Dermis microvascular lymphatic vessel endothelial cell (primary cell): Measurements from ENCODE around the gene PDE6C. TPM values are rescaled to one million over a fixed set of nuclear protein-coding genes. Genes with fewer than 3 reads are reported as not detected.

ENCODE experiments used
- DNase-seq, 2 donors: peaks; one replicate each; pipeline versions ENCODE4 v3.0.0 to v3.0.0-alpha.2; 2010; ENCODE audit warnings: low read depth in 2 of 2
- total RNA-seq: library from RNA; depleted of rRNA; stranded (reverse); fragments of >200 nt; gene quantifications from 2 replicates; pipeline ENCODE4 v1.2.1, GENCODE V29; 2014

PDE6C gene
- total RNA-seq, 1 donor from 2014 or later = not detected

DNA sequence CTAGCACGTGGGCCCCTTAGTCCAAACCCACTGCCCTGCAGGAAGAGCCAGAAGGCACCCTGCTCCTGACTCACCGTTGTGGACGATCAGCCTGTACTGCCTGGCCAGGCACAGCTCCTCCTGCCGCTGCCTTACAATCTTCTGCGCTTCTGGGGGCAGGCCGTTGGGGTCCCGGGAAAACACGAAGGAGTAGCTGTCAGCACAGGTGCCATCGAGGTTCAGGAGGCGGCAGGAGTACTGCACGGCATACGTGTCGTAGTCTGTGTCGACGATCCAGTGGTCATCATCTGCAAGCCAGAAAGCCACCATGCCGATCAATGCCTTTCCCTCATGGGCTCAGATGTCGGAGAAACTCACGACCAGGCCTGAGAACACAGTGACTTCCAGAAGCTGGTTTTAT, 18.6 kb upstream of the PDE6C start:
- DNase-seq = no peak

- DNase-seq = no peak
These were observed 17.8 kb upstream of the PDE6C start for GRCh38 chr10:93594518-93594917.

DNA sequence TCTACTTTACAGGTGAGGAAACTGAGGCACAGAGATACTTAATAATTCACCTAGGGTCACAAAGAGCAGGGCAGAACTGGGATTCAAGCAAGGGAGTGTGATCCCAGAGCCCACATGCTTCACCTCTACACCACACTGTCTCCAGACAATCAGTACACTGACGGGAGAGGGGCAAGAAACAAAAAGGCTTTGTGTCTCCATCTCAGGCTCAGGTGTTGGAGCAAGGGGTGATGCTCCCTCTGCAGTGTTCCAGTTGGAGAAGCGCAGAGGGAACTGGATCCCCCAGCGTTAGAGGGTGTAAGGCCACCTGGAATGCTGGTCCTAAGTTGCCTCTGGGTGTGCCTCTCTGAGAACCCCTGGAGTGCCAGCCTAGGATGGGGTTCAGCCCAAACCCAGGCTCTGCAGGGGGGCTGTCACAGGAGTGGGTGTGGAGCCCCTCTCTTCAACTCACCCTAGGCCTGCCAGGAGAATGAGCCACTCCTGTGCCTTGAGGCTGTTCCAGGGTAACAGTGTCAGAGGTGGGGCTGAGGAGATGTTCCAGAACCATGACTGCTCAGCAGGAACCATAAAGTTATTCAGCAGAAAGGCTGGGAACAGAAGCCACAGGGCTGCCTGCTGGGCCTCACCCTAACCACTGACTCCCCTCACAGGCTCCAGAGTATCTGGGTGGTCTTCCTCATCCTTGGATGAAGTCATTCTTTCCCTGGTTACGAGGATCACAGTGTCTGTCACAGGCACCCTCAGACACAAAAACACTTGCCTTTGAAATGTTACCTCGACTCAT, 16.8 kb upstream of the PDE6C start:
- DNase-seq = no peak

- no peak for DNase-seq
These were observed 15.8 kb upstream of the PDE6C start for GRCh38 chr10:93596539-93596938.

DNA sequence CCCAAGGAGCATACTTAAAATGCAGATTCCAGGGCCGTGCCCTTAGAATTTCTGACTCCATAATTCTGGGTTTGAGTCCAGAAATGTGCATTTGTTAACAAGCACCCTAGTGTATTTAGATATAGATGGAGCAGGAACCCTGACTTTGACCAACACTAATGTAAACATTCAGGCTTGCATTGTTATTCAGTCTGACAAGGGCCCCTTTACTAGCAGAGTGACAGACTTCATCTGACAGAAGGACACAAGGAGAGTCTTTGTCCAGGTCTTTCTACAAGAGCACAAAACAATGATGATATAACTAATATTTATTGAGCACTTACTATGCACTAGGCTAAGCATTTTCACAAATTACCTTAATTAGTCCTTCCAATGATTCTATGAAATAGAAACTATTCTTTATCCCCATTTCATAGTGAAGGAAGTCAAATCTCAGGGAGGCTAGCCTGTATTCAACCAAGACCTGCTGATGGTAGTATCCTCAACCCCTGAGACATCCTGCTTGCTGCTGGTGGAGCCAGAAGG, 15.2 kb upstream of the PDE6C start:
- no peak for DNase-seq

GRCh38 chr10:93598157-93598556, 14.2 kb upstream of the PDE6C start:
- no peak for DNase-seq

DNA sequence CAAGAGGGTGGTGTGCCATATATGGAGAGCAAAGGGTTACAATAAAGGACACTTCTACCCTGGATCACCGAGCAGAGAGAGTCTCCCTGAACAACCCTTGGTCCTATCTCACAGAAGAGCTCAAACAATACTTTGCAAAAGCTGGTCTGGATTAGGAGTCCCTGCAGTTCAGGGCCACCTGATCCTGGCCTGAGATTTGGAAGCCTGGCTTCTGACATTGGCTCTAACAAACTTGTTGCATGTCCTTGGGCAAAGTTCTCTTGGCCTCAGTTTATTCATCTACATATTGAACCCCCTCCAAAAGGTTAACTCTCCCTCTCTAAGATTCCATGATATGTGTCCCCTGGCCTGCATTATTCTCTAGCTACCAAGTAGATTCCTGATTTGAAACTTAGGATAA, 13.0 kb upstream of the PDE6C start:
- DNase-seq = no peak

DNA sequence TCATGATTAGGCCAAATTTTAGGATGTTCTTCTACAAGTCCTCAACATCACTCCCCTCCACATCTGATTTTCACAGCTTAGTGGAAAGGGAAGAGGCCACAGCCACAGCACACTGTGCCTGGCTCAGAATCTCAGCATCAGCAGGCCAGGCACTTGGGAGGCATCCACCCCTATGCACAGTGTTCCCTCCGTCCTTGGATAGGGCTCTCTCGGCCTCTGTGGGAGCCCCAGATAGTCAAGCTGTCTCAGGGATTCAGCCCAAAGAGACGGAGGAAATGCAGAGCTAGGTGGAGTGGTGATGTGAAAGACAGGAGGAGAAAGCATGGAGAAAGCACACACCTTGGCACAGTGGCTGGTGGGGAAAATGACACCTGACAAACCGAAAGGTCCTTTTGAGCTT, 12.6 kb upstream of the PDE6C start:
- no peak for DNase-seq

GRCh38 chr10:93600446-93601145, 11.7 kb upstream of the PDE6C start:
- DNase-seq = peak in 1 of 2 donors; percentile 34

DNA sequence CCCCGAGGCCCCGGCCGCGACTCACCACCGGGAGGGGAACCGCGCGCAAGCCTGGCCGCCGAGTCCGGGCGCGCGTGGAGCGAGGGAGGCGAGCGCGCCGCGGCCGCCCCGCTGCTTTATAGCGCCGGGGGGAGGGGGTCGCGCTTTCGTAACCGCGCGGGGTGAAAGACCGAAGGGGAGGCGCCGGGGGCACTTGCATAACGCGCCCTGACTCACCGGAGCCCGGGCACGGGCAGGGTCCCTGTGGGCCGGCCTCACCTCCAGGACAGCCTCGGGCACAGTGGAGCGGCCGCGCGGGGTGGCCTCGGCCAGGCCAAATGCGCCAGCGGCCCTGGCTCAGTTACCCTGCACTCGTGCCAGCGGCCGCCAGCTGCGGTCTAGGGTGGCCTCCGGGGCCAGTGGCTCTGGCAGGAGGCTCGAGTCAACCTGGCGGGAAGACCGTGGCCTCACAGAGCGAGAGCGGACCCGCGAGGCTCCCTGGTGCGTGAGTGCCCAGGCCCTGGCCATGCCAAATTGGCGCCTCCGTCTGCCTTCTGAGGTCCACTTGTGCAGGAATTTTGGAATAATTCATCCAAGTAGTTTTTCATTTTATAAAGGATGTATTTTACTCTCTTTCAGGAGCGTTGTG, 11.1 kb upstream of the PDE6C start, which contains the start of gene RBP4:
TSS of gene RBP4 (minus strand) at position 90 of the 628 bp plus-strand sequence. CDS start 207 bp downstream, outside the sequence.
- DNase-seq = no peak

GRCh38 chr10:93601774-93602162, 10.6 kb upstream of the PDE6C start:
- no peak for DNase-seq

GRCh38 chr10:93603023-93603422, 9.3 kb upstream of the PDE6C start:
- DNase-seq = no peak

DNA sequence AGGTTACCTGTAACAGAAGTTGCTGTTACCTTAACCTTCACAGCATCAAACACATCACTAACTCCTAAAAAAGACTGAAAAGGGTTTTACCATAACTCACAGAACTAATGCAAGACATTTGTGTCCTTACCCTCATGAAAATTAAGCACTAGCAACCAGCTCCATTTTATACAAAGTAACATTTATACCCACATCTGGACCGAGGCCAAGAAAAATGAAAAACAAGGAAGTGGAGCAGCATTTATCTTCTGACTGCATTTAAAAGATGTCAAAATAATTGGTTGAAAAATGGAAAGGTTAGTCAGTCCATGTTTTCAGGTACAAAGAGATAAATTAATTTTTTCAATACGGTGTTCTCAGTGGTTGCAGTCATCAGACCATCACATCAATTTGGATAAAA, 8.2 kb upstream of the PDE6C start:
- peak in 1 of 2 donors; percentile 18 for DNase-seq

GRCh38 chr10:93608421-93608820, 3.9 kb upstream of the PDE6C start:
- no peak for DNase-seq

GRCh38 chr10:93613126-93613525, 789 bp downstream of the PDE6C start:
- no peak for DNase-seq

DNA sequence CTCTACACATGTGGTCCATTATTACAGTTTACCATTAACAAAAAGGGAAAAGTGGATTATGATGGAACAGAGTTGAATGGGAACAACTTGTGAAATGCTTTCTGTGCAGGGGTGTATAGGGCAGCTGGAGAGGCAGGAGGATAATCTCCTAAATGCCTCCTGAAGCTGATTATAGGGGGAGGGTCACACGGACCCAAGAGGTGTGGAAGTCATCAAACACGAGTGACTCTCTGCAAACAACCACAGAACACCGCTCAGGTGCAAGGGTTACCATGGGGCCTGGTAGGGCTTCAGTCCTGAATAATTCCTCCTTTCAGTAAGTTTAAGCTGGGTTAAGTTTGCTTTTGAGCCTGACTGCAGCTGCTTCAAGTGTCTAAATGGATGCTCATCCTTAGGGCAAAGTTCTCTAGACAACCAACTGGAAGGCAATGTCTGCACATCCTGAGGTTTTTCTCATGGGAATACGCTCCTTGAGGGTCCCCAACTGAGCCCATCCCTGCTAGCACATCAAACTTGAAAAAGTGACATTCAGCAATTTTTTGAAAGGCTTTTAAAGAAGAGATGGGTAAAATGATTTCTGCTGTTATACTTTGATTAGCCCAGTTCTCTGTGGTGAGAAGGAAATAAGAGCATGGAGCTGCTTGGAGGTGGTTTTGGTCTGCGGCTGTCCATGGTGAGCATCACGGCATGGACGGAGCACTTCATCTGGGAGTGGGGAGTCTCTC, 1.9 kb downstream of the PDE6C start:
- DNase-seq = no peak

DNA sequence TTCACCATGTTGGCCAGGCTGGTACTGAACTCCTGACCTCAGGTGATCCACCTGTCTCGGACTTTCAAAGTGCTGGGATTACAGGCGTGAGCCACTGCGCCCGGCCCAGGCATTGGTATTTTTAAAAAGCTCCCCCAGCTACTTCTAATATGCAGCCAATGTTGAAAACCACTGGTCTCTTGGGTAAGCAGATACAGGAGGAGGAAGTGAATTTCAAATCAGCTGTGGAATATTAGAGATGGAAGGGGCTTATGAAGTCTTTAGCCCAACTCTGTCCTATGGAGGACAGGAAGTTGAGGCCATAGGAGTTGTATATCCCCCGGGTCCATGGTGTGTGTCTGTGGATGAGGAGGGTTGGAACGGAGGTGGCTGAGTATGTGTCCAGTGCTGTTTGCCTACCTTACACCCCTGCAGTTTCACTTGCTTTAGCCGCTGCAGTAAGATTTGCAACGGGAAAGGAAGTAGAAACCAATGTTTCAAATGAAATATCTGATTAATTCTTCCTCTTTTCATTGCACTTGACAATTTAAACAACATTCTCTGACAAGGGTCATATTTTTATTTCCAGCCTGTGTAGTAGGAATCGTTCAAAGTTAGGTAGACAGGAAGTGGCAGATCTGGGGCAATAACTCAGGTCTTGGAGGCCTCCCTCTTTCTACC, 3.4 kb downstream of the PDE6C start:
- DNase-seq = no peak

GRCh38 chr10:93620925-93621324, 8.6 kb downstream of the PDE6C start:
- DNase-seq = no peak

DNA sequence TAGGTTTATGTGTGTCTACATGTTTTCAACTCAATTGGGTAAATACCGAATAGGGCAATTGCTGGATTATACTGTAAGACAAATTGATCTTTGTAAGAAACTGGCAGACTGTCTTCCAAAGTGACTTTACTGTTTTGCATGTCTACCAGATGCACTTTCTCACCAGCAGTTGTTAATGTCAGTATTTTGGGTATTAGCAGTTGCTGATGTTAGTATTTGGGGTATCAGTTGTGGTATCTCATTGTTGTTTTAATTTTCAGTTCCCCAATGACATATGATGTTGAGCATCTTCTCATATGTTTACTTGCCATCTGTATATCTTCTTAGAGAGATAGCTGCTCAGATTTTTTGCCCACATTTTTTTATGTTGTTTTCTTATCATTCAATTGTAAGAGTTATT, 10.6 kb downstream of the PDE6C start:
- no peak for DNase-seq

GRCh38 chr10:93628858-93629257, 16.5 kb downstream of the PDE6C start:
- DNase-seq = no peak

DNA sequence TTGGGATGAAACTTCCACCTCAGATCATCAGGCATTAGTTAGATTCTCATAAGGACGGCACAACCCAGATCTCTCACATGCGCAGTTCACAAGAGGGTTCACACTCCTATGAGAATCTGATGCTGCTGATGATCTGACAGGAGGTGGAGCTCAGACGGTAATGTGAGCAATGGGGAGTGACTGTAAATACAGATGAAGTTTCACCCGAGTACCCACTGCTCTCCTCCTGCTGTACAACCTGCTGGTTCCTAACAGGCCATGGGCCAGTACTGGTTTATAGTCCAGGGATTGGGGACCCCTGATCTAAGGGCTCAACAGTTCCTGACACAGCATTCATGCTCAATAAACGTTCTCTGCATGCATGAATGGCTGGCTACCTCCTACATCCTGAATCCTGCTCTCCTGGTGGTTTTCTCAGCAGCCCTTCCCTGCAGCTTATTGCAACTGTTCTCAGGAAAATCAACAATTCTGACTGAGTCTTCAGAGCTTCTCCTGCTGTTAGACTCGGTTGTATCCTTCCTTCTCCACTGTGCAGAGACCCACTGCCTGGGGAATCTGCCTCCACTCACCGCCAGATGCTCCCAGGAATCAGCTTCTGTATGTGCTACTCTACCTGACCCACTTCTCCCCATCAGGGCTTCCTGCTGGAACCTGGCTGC, 17.4 kb downstream of the PDE6C start:
- DNase-seq = no peak
